GM19455 (cell line): ENCODE measurements around the gene GUSB.
"Not testable (repeated sequence)": the region's sequence is repeated elsewhere in the genome, so short reads cannot be mapped to it uniquely, and the experiment has no call there.

Experiments used
- ATAC-seq: cut with Tn5 transposase; IDR thresholded peaks from one replicate; pipeline ENCODE4 v1.9.1; 2021; ENCODE audit not compliant: unreplicated experiment

The GUSB gene

DNA sequence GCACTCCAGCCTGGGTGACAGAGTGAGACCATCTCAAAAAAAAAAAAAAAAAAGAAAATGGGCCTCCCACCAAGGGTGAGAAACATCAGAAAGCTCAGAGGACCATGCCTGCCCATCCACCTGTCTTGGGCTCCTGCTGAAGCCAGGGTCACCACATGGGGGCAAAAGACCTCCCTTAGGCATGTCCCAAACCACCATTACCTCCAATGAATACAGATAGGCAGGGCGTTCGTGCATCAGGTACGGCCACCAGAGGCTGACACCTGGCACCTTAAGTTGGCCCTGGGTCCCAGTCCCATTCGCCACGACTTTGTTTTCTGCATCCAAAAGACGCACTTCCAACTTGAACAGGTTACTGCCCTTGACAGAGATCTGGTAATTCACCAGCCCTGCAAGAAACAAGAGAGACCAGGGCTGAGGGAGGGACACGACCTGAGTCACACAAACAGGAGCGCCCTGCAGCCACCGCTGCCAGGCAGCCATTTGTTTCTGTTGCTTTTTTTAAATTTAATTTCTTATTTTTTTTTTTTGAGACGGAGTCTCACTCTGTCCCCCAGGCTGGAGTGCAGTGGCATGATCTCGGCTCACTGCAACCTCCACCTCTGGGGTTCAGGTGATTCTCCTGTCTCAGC is 6.1 kb downstream of the GUSB start:
- no peak for ATAC-seq

DNA sequence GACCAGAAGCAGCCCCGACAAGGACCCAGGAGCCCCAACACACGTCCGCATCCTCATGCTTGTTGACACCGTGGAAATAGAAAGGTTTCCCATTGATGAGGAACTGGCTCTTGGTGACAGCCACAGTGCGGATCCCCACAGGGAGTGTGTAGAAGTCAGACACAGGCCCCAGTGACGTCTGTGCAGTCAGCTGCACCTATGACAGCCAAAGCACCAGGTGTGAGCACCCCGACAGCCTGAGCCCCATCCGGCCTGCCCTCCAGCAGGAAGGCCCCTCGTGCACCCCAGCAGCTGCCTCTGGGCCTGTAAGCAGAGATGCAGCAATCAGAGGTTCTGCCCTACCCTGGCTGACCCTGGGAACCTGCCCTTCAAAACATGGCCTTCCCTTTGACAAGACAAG is 7.1 kb downstream of the GUSB start:
- no peak for ATAC-seq

DNA sequence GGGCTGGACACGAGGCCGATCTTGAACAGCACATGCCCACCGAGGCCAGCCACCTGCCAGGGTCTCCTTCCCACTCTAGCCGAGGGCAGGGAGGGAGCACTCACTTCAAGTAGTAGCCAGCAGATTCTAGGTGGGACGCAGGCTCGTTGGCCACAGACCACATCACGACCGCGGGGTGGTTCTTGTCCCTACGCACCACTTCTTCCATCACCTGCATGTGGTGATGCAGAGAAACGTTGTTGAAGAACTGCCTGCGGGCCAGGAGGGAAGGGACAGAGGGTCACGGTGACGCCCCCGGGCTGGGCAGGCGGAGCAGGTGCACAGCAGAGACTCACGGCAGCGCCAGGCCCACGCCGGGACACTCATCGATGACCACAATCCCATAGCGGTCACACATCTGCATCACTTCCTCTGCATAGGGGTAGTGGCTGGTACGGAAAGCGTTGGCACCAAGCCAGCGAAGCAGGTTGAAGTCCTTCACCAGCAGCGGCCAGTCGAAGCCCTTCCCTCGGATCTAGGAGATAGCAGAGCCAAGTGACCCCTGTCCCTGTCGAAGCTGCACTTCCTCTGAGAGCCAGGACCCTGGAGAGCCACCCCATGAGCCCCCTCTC is 7.7 kb downstream of the GUSB start:
- no peak for ATAC-seq

DNA sequence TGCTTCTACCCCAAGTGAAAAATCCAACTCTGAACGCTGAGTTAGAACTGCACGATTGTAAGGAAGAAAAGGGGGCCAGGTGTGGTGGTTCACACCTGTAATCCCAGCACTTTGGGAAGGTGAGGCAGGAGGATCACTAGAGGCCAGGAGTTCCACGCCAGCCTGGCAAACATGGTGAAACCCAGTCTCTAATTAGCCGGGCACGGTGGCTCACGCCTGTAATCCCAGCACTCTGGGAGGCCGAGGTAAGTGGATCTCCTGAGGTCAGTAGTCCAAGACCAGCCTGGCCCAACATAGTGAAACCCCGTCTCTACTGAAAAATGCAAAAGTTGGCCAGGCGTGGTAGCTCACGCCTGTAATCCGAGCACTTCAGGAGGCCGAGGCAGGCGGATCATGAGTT is 9.0 kb downstream of the GUSB start:
- ATAC-seq: no peak

DNA sequence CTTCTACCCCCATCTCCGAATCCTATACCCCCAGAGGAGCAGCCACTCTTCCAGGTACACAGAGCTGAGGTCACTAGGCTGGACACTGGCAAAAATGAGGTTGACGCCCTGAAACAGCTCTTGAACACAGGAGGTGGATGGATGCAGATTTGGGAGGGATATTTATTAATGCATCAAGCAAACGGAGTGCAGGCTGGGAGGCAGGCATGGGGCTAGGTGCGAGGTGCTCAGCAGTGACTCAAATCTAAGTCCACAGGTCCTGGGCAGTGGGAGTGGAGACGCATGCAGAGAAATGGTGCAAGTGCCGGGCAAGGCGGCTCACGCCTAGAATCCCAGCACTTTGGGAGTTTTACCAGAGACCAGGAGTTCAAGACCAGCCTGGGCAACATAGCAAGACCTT is 11.0 kb downstream of the GUSB start:
- ATAC-seq: no peak

DNA sequence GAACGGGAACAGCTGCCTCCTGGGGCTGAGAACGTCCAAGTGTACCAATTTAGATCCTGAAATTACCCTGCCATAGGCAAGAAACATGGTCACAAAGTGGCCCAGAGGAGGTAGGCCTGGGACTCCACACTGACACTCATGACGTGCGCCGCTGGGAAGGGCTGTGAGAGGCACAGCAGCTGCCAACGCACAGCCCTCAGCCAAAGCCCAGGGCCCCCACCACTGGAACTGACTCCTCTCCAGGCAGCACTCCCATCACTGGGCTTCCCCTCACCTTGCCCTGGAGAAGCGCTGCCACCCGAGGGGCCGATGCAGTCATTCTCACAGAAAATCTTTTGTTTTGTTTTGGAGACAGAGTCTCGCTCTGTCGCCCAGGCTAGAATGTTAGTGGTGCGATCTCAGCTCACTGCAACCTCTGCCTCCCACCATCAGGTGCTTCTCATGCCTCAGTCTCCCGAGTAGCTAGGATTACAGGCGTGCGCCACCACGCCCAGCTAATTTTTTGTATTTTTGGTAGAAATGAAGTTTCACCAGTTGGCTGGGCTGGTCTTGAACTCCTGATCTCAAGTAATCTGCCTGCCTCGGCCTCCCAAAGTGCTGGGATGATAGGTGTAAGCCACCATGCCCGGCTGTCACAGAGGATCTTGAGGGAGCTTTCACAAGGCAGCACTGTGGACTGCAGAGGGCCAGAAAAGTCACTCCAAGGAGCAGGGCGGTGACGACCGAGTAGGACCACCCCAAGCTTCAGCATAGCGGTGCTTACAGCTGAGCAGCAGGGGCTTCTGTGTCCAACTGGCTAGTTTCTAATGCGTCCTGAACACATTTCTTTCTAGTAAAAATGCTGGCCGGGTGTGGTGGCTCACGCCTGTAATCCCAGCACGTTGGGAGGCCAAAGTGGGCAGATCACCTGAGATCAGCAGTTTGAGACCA is 13.5 kb downstream of the GUSB start:
- ATAC-seq: no peak

DNA sequence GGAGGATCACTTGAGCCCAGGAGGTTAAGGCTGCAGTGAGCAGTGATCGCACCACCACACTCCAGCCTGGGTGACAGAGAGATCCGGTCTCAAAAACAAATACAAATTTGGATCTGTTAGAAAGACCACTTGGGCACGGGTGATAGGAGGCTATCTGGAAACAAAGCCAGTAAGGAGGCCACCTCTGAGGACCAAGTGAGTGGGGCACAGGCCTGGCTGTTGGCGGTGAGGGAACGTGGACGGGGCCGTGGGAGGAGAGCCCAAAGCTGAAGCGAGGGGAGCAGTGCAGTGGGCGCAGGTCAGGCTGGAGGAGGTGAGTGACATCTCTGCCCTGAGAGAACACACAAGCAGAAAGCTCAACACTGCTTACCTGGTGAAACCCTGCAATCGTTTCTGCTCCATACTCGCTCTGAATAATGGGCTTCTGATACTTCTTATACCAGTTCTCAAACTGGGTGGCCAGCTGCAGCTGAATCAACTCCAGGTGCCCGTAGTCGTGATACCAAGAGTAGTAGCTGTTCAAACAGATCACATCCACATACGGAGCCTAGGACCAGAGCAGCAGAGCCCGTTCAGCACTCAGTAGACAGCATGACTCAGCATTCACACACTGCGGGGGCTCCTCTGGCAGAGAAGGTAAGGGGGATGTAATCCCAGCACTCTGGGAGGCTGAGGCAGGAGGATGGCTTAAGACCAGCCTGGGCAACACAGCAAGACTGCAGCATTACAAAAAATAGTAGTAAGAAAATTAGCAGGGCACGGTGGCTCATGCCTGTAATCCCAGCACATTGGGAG is 14.5 kb downstream of the GUSB start:
- no peak for ATAC-seq

DNA sequence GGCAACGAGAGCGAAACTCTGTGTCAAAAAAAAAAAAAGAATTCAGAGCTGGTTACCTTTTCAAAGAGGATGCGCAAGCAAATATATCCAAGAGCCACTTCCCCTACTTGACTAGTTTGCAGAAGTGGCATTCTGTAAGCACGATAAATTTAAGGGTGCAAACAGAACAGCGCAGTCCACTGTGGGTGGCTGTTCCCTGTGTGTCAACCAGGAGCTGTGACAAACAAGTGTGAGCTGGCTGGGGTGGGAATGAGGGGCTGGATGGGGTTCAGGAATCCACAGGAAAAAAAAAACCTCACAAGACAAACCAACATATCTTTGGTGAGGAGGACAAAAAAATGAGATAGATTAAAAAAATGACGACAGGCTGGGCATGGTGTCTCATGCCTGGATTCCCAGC is 15.9 kb downstream of the GUSB start:
- no peak for ATAC-seq

DNA sequence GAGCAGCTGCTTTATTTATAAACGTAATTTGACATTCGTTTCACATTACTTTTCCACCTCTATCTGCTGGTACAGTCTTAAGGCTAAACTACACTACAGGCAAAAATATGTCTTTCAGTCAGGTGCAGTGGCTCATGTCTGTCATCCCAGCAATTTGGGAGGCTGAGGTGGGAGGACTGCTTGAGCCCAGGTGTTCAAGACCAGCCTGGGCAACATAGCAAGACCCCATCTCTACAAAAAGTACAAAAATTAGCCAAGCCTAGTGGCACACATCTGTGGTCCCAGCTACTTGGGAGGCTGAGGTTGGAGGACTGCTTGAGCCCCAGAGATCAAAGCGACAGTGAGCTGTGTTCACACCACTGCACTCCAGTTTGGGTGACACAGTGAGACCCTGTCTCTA is 17.3 kb downstream of the GUSB start:
- not testable (repeated sequence) for ATAC-seq

DNA sequence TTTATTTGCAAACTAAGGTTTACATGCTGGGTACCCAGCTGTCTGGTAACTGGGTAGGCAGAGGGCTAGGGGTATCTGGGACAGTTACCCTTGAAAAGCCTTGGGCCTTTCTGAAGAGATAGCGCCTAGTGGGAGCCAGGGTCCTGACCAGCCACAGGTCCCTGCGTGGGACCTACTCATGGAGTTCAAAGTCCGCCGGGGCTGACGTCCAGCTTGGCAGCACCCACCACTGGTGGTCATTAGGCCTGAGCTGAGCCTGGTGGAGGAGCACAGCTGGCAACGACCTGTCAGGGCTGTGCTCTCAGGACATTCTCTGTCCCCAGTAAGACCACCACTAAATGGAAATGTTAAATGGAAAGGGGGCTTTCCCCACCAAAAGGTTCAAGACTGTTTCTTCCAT is 20.0 kb downstream of the GUSB start:
- ATAC-seq: no peak

DNA sequence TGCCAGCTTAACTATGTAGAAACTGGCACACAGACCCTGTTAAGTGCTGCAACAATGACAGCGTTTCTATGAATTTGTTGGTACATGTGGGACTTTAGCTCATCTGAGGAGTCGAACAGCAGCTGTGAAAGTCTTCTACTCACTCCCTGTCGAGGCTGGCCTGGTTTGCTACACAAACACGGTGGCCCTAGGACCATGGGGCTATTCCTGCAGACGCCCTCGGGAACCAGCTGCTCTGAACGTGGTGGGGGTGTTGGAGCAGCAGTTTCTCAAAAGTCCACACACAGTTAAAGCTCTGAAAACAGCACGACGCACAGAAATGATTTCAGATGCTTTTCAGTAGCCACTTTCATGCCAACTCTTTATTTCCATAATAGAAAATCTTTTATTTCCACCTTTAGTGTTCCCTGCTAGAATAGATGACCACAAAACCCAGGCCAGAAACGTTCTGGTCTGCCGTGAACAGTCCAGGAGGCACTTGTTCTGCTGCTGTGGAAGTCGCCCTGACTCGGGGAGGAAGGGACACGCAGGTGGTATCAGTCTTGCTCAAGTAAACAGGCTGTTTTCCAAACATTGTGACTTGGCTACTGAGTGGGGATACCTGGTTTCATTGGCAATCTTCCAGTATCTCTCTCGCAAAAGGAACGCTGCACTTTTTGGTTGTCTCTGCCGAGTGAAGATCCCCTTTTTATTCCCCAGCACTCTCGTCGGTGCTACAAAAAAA is 21.5 kb downstream of the GUSB start:
- ATAC-seq: no peak

DNA sequence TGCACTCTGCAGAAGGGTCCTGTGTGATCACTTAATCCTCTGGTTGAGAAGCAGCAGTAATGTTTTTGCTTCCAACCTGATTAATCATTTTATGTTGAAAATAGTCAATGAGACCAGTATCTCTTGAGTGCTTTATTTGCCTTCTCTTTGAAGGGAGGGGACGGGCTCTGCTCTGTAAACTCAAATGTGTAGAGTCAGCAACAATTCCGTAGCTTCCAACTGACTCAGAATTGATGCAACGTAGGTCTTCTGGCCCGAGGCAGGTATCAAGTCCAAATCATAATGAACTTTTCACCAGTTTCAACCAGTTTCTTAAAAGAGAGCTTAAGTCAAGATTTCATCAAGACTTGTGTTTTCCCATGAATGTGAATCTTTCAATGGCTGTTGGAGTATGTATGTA is 26.3 kb downstream of the GUSB start:
- no peak for ATAC-seq

DNA sequence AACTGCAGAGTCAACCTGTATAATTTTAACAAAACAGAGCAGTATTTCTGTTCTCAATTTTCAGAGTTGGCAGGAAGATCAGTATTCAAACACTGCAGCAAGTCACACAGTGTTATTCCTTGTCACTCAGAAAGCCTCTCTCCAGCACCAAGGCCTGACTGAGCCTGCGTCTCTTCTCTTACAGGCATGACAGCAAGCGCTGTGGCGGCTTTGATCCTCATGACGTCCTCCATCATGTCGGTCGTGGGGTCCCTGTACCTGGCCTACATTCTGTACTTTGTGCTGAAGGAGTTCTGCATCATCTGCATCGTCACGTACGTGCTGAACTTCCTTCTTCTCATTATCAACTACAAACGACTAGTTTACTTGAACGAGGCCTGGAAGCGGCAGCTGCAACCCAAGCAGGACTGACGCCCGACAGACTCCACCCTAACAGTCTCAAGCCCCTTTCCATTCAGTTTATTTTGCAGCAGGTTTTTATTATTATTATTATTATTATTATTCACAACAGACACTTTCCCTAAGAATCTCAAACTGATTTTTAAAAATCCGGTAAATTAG is 28.0 kb downstream of the GUSB start:
- no peak for ATAC-seq

DNA sequence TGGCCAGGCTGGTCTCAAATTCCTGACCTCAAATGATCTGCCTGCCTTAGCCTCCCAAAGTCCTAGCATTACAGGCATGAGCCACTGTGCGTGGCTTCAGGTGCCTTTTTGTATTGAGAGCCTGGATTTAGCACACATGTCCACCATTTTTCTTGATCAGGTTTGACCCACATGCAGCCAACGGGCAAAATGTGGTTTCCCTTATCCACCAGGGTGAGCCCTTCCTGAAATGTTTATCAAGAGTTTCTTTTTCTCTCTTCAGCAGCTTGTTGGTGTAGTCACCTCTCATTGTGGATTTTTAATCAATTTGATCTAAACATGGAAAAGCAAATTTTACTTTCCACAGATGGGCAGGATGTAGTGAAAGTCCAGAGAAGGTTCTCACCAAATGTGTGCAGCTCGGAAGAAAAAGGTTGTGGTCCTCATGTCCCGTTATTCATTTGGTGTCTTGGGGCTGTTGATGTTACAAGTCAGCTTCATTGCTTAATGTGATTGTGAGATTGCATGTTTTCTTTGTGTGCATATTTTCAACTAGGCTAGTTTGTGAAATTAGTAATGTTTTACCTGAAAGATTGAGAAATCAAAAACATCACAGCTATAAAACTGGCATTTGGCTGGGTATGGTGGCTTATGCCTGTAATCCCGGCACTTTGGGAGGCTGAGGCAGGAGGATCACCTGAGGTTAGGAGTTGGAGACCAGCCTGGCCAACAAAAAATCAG is 28.9 kb downstream of the GUSB start:
- ATAC-seq: no peak

DNA sequence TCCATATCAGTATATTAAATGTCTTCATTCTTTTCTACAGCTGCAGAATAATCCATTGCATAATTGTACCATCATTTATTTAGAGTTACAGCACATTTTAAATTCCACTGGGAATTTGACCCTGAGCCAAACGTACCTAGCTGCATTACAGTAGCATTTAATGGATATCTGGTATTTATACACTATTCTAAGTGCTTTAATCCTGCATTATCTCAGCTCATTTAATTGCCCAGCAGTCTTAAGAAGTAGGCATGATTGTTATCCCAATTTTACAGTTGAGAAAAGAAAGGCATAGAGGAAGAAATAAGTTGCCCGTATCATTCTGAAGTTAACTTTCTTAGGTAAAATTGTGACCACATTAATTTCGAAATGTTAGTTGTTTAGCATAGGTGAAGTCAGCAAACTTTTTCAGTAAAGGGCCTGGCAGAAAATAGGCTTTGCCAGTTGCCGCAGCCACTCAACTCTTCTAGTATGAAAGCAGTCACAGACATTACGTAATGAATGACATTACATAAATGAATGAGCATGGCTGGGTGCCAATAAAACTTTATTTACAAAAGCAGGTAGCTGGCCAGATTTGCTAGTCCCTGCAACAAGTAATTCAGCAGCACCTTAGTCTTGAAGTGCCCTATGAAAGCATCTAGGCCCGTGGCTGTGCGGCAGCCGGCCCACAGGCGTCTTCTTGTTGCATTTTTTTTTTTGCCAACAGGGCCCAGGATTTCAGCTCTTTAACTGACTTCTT is 30.0 kb downstream of the GUSB start:
- ATAC-seq: no peak

DNA sequence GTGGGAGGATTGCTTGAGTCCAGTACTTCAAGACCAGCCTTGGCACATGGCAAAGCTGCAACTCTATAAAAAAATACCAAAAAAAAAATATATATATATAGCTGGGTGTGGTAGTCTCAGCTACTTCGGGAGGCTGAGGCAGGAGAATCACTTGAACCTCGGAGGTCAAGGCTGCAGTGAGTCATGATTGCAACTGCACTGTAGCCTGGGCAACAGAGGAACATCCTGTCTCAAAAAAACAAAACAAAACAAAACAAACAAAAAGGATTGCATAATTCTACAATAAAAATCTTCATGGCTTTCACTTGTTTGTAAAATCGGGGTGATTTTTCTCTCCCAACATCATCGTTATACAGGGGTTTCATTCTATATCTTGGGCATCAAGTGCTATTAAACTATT is 35.1 kb downstream of the GUSB start:
- no peak for ATAC-seq

DNA sequence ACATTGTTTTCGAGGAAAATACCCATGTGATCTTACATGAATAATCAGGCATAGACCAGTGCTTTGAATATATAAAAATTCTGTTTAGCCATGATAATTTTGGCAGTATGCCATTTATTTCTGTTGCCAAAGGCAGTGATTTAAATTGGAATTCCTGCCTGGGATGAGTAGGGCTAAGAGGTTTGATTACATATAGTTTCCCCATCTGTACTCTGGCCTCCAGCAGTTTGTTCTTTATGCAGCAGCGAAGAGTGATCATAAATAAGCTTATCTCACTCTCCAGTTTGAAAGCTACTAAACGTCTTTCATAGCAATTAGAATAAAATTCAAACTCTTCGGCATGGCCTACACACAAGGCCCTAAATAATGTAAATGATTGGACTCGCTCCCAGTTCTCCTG is 36.2 kb downstream of the GUSB start:
- not testable (repeated sequence) for ATAC-seq

DNA sequence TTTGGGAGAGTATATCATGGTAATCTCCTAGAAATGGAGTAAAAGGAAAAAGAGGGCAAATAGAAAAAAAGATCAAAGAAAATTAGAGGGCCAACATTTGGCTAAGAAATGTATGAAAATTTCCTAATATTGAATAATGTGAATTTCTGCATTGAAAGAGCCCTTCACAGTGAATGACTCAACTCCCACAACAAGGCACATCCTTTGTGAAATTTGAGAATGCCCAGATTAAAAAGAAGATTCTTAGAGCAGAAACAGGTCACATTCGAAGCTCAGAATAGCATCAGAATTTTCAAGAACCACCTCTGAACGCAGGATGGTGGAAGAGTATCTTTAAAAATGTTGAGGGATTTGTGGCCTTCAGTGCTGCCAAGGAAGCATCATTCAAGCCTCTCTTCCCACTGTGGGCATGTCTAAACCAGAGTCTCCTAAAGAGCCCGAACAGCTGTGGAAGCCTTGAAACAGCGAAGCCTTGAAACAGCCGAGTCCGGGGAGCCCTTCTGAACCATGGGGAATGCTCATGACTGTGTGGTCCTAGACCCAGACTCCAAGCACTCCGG is 43.6 kb downstream of the GUSB start:
- no peak for ATAC-seq

DNA sequence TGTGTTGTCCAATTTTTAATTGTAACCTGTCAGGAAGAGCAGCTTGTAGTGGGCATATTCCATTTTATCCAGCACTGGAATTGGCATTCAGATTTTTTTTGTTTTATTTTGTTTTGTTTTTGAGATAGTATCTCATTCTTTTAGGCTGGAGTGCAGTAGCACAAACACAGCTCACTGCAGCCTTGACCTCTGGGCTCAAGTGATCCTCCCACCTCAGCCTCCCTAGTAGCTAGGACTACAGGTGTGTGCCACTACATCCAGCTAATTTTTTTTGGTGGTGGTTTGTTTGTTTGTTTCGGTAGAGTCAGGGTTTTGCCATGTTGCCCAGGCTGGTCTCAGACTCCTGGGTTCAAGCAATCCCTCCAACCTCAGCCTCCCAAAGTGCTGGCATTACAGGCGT is 44.7 kb downstream of the GUSB start:
- ATAC-seq: no peak
